ENCODE measurements around the gene ZNF629.
A peak's percentile ranks its signal among the peaks of the same experiment; 100 is the strongest.

Gene ZNF629

DNA sequence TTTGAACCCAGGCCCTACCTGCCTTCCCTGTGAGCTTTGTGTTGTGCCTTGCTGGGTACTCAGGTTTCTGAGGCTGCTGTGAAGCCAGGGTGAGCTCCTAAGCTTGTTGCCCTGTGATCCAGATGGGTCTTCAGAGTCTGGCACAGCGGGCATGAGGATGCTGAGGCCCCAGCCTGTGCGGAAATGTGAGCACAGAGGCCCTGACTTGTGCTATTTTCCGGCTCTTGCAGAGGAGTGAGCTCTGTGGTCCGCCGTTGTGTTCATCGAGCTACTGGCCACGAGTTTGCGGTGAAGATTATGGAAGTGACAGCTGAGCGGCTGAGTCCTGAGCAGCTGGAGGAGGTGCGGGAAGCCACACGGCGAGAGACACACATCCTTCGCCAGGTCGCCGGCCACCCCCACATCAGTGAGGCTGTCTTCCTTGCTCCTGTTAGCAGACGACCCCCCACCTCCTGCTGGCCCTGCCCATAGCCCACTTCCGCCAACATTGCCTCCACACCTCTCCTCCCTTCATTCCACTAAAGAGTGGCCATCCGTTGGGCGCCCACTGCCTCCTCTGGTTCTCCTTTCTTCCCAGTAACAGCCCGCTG is 36.0 kb downstream of the ZNF629 start:
- Mint-ChIP-seq H3K9me3 (no peaks in the 10 kb centered on the region), H3K27me3 (ENCODE audit: low read depth, poor library complexity) (no peaks in the 10 kb centered on the region), H3K4me3 (no peak overlapping the region), H3K36me3 (ENCODE audit: low read depth) (peaks cover 13% of the 10 kb centered on the region), H3K4me1 (peaks cover 28% of the 10 kb centered on the region), H3K27ac (no peak overlapping the region)
- TF ChIP-seq, protein P1, sequence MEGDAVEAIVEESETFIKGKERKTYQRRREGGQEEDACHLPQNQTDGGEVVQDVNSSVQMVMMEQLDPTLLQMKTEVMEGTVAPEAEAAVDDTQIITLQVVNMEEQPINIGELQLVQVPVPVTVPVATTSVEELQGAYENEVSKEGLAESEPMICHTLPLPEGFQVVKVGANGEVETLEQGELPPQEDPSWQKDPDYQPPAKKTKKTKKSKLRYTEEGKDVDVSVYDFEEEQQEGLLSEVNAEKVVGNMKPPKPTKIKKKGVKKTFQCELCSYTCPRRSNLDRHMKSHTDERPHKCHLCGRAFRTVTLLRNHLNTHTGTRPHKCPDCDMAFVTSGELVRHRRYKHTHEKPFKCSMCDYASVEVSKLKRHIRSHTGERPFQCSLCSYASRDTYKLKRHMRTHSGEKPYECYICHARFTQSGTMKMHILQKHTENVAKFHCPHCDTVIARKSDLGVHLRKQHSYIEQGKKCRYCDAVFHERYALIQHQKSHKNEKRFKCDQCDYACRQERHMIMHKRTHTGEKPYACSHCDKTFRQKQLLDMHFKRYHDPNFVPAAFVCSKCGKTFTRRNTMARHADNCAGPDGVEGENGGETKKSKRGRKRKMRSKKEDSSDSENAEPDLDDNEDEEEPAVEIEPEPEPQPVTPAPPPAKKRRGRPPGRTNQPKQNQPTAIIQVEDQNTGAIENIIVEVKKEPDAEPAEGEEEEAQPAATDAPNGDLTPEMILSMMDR (IDR thresholded peaks at IDR 0.05), result no peak
- DNase-seq, result no peak

DNA sequence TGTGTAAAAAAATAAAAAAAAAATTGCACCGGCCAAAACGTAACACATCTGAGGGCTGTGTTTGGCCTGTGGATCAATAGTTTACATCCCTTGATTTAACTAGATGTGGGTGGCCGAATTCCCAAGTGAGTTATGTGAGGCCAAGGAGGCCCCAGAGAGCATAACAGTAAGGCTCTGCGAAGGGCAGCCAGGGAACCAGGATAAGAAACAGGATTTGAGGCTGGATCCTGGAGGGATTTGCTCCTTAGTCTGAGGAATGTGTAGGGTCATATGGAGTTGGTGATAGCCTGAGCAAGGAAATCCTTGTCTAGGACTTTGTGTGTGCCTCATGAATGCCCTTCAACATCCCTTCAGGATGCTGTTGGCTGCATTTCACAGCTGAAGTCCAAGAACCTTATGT is 36.8 kb downstream of the ZNF629 start:
- TF ChIP-seq, protein P1 (IDR thresholded peaks at IDR 0.05), result no peak
- Mint-ChIP-seq H3K27me3 (ENCODE audit: low read depth, poor library complexity) (no peaks in the 10 kb centered on the region), H3K36me3 (ENCODE audit: low read depth) (peaks cover 15% of the 10 kb centered on the region), H3K4me3 (peak overlapping the region; percentile 98), H3K9me3 (no peaks in the 10 kb centered on the region), H3K27ac (no peak overlapping the region), H3K4me1 (peaks cover 28% of the 10 kb centered on the region)
- no peak for DNase-seq

DNA sequence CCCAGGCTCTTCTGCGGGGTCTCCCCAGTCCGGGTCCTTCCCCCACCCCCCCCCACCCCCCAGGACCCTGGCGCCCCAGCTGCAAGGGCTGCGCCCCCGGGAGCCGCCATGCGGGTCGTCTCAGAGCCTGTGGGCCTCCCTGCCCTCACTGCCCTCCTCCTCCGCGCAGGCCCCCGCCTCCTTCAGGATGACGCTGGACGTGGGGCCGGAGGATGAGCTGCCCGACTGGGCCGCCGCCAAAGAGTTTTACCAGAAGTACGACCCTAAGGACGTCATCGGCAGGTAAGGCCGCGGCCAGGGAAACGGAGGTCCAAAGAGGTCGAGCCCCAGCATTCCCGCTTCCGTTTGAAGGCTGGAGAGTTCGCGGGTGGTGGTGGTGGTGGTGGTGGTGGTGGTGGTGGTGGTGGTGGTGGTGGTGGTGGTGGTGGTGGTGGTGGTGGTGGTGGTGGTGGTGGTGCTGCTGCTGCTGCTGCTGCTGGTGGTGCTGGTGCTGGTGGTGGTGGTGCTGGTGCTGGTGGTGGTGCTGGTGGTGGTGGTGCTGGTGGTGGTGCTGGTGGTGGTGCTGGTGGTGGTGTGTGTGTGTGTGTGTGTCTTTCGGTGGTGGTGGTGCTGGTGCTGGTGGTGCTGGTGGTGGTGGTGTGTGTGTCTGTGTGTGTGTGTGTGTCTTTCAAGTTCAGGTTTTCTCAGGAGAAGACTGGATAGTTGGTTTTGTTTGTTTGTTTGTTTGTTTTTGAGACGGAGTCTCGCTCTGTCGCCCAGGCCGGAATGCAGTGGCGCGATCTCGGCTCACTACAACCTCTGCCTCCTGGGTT is 38.2 kb downstream of the ZNF629 start:
- Mint-ChIP-seq H3K9me3 (no peaks in the 10 kb centered on the region), H3K4me1 (peaks cover 28% of the 10 kb centered on the region), H3K36me3 (ENCODE audit: low read depth) (peaks cover 14% of the 10 kb centered on the region), H3K27me3 (ENCODE audit: low read depth, poor library complexity) (no peaks in the 10 kb centered on the region), H3K27ac (peak overlapping the region; percentile 98), H3K4me3 (peak overlapping the region; percentile 98)
- TF ChIP-seq, protein P1 (IDR thresholded peaks at IDR 0.05), result no peak
- DNase-seq, result peak; percentile 61

DNA sequence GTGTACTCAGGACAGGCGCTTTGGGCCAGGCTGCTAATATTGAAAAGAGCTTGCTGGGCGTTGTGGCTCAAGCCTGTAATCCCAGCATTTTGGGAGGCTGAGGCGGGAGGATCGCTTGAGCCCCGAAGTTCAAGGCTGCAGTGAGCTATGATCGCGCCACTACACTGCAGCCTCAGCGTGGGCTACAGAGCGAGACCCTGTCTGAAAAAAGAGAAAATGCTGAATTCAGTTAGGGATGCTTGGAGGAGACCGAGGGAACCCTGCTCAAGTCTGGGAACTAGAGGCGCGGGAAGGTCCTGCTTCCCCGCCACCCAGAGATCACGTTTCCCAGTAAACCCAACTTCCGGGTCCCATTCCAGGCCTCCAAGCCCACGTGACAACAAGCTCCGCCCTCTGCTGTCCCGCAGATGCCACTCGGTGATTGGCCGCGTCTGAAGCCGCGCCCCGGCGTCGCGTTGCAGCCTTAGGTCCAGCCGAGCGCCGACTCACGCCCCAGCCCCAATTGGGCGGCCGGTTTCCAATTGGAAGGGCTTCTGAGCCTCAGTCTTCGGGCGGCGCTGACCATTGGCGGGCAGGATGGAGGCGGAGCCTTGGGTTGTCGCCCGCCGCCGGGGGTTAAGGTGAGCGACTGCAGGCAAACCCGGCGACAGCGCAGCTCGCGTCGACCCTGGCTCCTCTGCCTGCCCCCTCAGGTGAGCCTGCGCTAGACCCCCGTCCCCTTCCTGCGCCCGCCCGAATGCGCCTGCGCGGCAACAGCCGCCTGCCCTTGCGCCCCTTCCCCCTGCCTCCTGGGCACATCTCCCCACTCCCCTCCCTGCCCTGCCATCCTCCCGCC is 39.0 kb downstream of the ZNF629 start, which contains the start of gene PHKG2:
TSS of gene PHKG2 (plus strand) at position 627 of the 835 bp plus-strand sequence. CDS start 396 bp downstream, outside the sequence.
- H3K36me3 Mint-ChIP-seq (ENCODE audit: low read depth), result peaks cover 17% of the 10 kb centered on the region

DNA sequence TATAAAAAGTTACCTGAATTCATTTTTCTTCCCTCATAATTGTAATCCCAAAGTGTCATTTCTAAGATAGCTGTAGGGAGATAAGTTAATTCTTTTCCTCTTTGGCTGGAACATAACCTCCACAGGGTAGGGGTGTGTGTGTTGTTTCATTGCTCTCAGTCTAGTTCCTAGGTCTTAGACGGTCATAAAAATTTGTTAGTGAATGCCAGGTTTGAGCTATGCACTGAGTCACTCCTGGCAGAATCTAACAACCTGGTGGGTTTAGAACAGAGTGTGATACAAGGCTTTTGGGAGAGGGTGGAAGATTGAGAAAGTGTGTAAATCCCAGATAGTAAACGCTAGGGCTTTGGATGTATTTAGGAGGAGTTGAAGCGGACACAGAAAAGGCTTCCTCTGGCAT is 39.7 kb downstream of the ZNF629 start:
- peak overlapping the region; percentile 46 for H3K27ac Mint-ChIP-seq
- no peaks in the 10 kb centered on the region for H3K9me3 Mint-ChIP-seq

More for the DNA sequence above, 39.0 kb downstream of the ZNF629 start, which contains the start of gene PHKG2:
- peak within 1 kb of the TSS; percentile 98 for H3K27ac Mint-ChIP-seq
- H3K9me3 Mint-ChIP-seq, result no peaks in the 10 kb centered on the region
- TF ChIP-seq, protein P1 (IDR thresholded peaks at IDR 0.05), result no peak
- H3K4me1 Mint-ChIP-seq, result peaks cover 28% of the 10 kb centered on the region
- DNase-seq, result peak; percentile 98
- peak within 1 kb of the TSS; percentile 98 for H3K4me3 Mint-ChIP-seq
- H3K27me3 Mint-ChIP-seq (ENCODE audit: low read depth, poor library complexity), result no peaks in the 10 kb centered on the region

More for the DNA sequence above, 39.7 kb downstream of the ZNF629 start:
- Mint-ChIP-seq H3K4me1 (peaks cover 28% of the 10 kb centered on the region), H3K36me3 (ENCODE audit: low read depth) (peaks cover 19% of the 10 kb centered on the region), H3K27me3 (ENCODE audit: low read depth, poor library complexity) (no peaks in the 10 kb centered on the region), H3K4me3 (peak overlapping the region; percentile 98)
- no peak for DNase-seq
- TF ChIP-seq, protein P1 (IDR thresholded peaks at IDR 0.05), result no peak
